NCI-H2107 treated with DMSO at 0.1 percent for 48 hours (cell line): ENCODE measurements around the gene IFIT1B.
"Not testable (repeated sequence)": the region's sequence is repeated elsewhere in the genome, so short reads cannot be mapped to it uniquely, and the experiment has no call there.

Experiments used
- DNase-seq: peaks from one replicate; lab custom pipeline; 2025; ENCODE audit not compliant: unreplicated experiment; lab: John Stamatoyannopoulos, UW

Gene IFIT1B

GRCh38 chr10:89412276-89412675 is 34.4 kb downstream of the IFIT1B start:
- not testable (repeated sequence) for DNase-seq

DNA sequence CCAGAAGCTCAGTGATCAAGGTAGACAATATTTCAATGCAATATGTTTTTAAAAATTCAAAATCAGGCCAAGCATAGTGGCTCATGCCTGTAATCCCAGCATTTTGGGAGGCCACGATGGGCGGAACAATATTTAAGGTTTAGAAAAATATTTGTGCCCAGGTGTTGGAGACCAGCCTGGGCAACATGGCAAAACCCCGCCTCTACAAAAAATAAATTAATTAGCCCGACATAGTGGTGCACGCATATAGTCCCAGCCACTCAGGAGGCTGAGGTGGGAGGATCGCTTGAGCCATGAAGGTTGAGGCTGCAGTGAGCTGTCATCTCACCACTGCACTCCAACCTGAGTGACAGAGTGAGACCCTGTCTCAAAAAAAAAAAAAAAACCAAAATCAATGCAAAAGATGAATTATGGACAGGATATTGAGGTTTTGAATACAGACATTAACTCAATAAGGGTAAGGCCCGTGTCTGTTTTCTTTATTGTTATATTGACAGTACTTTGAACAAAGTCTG is 35.6 kb downstream of the IFIT1B start:
- DNase-seq: no peak

DNA sequence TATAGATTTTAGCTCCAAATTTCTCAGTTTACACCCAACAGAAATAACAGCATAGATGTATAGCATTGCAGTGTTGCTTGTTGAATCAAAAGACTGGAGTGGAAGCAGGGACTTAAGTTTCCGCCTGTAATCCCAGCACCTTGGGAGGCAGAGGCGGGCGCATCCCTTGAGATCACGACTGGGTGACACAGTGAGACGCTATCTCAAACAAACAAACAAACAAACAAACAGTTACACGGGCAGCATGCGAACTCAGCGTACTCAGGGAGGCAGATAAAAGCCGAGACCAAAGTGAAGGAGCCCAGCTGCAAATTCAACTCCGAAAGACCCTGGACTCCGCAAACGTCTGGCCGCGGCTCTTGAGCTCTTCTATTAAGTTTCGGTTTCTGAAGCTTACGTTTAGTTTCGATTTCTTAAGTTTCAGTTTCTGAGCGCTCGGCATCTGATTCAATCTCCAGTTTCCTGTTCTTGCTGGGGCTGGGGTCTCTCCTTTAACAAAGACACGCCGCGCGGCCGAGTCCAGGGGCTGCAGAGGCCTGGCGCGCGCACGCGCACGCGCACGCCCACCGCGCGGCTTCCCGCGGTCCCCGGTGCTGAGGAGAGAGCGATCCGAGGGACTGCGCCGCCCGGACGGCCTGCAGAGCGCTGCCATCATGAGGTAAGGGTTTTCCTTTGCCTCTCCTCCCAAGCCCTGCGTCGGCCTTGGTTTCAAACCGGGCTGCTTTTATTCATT is 36.5 kb downstream of the IFIT1B start, which contains the start of gene IFIT5:
TSS of gene IFIT5 (plus strand) at position 423 of the 733 bp plus-strand sequence. CDS start at position 654, 231 bp downstream.
- DNase-seq: peak; percentile 45

DNA sequence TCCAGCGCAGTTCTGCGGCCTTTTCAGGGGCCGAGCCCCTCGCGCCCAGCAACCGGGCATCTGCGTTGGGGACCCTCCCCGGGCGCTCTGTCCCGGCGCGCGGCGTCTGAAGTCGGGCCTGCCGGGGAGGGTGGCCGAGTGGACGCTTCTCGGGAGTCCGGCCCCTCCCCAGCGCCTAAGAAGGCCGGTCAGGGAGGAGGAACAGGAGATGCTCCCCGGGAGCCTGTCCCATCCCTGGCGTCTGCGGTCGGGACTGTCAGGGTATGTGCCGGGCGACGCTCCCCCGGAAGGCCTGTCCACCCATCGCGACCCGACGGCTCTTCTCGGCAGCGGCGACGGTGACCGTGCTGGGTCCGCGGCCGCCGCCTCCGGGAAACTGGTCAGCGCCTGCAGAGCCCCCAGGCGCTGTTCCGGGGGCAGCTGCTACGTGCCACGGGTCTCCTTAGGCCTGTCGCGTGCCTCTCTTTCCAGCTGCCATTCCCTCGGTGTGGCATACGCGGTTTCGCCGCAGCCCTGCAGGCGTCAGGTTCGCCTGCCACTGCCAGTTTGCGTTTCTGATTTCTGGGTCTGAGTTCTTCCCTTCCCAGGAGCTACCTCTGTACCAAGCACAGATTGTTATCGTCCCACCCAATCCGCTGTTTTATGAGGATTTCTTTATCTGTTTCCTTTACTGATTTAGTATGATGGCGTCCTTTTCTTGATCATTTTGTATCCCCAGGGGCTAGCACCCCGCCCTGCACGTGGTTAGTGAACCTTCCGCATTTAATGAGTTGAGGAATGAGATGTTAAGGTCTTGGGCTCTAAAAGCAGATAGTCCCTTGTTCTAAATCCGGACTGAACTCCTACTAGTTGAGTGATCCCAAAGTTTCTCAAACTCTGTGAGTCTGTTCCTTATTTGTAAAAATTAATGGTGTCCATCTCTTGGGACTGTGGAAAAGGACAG is 37.3 kb downstream of the IFIT1B start:
- DNase-seq: peak; percentile 13

- DNase-seq: no peak
Observed at GRCh38 chr10:89416465-89416864, 38.6 kb downstream of the IFIT1B start.

GRCh38 chr10:89419548-89419947 is 41.7 kb downstream of the IFIT1B start:
- DNase-seq: no peak

DNA sequence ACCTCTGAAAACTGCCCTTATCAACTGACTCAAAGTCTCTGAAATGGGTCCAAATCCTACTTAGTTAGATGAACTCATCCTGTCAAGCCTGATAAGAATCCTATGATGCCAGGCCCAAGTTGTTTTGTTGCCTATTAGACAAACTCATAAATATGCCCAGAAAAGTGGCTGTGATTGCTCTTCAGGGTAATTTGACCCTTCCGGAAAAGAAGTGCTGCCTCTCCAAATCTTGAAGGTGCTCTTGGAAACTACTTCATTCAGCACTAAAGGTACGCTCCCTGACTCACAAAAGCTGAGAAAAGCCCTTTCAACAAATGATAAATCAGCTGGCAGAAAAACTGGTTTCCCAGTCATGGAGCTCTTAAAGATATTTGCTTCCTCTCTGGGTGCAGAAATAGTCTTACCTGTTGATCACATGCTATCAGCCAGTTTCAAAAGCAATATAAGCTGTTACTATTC is 43.2 kb downstream of the IFIT1B start:
- DNase-seq: no peak

DNA sequence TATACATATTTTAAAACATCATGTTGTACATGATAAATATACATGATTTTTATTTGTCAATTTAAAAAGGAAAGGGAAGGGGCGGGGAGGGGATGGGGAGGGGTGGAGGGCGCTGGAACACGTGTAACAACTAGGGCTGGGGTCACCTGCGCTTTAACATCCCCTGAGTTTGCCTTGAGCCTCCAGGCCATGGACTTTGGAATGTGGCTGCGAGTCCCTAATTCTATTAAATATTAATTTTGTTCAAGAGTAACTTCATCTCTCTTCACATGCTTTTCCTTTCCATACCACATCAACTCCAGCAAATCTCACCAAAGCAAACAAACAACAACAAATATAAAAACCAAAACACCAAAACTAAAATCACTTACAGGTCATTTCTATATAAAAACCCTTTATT is 47.1 kb downstream of the IFIT1B start:
- no peak for DNase-seq

DNA sequence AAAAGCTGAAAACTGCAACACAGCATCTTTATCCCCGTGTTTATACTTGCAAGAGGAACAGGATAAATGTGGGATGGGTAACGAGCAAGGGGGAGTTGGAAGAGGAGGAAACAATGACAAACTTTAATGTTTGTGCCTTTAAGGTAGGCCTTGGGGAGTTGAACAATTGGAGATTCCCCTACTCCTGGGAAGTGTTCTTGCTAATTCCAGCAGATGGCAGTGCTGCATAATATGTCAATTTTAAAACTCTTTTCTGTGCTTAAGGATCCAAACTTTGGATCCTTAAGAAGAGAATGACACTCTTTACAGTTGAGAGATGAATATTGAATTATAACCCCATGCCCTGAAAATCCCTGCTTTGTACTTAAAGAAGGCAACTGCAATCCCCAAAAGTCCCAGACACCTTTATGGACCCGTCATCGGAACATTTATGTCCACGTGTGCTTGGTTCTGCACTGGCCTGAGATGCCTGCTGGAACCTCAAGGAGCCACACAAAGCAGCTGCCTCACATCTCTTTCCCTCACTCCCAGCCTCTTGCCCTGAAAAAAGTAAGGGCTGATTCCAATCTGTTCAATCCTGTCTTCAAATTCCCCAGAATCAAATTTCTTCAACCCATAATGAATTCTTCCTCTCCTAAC is 48.5 kb downstream of the IFIT1B start:
- peak; percentile 18 for DNase-seq

DNA sequence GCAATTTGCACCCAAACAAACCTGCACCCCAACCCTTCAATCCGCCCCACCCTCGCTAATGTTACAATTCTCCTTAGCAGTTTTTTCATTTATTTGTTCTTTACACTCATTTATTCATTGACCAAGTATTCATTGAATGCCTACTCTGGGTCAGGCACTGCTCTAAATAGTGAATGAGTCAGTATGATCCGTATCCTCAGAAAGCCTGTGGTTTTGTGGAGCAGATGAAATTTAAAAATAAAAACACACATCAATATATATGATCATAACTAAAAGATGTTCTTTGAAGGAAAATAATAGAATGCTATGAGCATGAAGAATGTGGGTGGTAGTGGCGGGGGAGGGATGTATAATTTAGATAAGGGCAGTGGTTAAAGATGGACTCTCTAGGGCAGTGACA is 49.8 kb downstream of the IFIT1B start:
- DNase-seq: no peak

GRCh38 chr10:89428877-89429276 is 51.0 kb downstream of the IFIT1B start:
- DNase-seq: no peak

GRCh38 chr10:89431977-89432376 is 54.1 kb downstream of the IFIT1B start:
- DNase-seq: no peak
